Stimulated activated CD8-positive, alpha-beta memory T cell treated with anti-CD3 and anti-CD28 coated beads, Interleukin-12 subunit alpha, Interleukin-12 subunit beta, amount 100 ng/mL, for 1 hour (primary cell): ENCODE results near the gene MEX3A.
"Not testable (repeated sequence)": the region's sequence is repeated elsewhere in the genome, so short reads cannot be mapped to it uniquely, and the experiment has no call there.

Experiments
- DNase-seq: peaks from one replicate; pipeline ENCODE4 v3.0.0-alpha.2; 2020; ENCODE audit warnings: low read depth

MEX3A gene

DNA sequence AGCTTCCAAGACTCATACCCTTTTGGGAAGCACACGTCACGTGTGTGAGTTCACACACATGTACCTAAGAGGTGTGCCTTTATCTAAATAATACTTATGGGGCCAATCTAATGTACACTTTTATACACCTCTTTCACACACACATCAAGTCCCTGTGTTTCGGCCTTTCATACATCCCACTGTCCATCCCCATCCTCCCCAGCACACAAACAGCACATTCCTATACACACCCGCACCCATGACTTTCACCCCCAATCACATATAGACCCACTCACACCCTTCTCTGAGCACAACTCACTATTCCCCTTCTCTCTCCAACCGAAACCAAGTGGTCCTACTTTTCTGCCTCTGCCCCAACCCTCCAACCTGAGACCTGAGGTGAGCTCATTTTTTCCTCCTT, 3.5 kb downstream of the MEX3A start:
- DNase-seq: no peak

DNA sequence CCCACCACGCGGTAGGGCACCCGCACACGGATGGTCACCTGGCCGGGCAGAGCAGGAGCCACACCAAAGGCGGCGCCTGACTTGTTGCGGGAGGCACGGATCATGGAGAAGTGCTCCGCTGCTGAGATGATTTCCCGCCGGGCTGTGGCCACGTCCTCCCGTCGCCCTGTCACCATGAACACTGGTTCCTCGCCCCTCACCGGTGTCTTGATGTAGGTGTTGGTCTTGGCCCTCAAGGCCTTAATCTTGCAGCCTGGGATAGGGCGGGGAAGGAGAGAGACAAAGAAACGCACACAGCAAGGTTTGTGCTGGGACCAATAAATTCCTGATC, 4.9 kb downstream of the MEX3A start:
- no peak for DNase-seq

DNA sequence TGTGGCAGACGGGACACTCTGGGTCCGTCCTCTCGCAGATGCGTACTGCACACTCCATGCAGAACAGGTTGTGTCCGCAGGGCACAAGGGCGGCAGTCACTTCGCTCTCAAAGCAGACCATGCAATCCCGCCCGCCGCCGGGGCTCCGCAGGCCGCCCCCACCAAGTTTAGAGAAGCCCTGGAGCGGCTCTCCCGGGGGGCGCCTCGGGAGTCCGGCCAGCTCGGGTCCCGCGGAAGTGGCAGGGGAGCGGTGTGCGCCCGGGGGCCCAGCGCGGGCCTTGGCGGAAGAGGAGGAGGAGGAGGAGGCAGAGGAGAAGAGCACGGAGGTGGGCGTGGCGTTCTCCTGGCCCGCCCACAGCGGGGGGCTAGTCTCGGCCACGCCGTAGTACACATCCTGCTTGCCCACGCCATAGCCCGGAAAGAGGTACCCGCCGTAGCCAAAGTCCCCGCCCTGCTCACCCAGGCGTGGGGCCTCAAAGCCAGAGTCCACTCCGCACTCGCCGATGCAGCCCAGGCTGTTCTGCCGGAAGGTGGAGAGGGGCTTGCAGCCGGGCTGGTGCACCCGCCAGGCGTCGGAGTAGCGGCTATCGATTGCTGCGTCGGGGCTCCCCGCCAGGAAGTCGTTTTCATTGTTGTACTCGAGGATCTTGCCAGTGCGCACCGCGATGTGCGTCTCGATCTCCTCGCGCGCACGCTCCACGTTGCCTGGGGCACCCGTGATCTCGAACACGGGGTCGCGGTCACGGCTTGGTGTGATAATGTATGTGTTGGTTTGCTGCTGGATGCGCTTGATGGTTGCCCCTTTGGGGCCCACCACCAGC, 5.4 kb downstream of the MEX3A start:
- DNase-seq: no peak

DNA sequence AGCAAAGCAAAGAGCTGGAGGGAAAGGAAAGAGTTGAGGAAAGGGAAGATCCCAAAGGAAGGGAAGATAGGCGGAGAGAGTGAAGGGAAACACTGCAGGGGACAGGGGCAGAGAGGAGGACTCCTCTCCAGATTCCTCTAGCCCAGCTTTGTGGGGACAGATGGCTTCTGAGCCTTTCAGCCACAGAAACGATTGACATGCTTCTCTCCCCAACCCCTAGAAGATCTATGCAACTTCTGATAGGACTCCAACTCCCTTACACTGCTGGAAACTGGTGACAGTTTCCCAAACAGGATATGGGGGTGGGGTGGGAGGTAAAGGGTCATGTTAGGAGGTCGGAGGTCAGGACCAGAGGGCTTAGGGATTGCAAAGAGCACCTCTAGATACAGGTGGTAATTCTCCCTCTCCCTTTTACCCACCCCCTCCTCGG, 6.5 kb downstream of the MEX3A start:
- no peak for DNase-seq

DNA sequence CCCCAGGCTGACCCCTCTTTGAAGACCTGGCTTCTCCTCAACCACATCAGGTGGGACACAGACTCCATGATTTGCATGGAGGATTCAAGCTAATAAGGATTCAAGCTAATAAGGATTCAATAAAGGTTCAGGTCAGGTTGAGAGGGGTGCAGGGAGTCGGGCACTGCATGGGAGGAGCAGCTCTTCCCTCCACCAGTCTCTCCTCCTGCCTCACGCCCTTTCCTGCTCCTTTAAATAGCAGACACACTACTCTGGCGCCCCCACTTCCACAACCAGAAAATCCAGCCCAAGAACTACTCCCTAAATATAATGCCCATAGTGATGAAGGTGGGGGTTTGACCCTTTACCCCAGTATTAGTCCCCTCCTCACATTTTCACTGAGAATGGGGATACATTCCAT, 7.1 kb downstream of the MEX3A start:
- no peak for DNase-seq

DNA sequence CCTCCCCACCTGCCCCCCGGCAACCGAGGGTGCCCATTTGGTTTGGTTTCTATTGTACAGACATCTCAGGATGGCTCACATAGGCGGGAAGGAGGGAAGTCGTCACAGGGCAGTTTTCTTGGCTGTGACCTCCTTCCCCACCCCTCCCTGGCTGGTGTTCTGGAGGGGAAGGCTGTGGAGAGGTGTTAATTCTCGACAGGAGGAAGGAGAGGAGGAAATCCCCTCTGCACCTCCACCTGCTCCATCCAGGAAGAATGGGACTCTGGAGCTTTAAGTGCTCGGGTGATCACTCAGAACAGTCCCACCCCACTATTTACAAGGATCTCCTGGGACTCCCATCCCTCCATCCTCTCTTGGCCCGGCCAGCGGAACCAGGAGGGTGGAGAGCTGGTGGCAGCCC, 7.6 kb downstream of the MEX3A start:
- no peak for DNase-seq

DNA sequence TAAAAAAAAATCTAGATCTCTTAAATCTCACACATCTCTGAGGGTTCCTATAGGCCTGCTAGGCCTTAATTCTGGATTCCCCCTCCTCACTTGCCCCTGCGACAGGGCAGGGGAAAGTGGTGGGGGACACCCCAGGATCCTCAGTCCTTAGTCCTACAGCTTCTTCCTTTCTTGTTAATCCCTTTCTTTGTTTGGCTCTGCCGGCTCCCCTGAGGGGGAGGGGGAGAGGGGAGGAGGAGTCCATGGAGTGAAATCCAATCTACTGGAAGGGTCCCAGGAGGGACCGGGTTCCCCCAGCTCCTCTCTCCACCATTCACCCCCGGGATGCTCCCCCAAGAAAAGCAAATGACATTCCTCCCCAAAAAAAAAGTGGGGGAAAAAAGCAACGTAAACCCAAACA, 8.5 kb downstream of the MEX3A start:
- DNase-seq: no peak

DNA sequence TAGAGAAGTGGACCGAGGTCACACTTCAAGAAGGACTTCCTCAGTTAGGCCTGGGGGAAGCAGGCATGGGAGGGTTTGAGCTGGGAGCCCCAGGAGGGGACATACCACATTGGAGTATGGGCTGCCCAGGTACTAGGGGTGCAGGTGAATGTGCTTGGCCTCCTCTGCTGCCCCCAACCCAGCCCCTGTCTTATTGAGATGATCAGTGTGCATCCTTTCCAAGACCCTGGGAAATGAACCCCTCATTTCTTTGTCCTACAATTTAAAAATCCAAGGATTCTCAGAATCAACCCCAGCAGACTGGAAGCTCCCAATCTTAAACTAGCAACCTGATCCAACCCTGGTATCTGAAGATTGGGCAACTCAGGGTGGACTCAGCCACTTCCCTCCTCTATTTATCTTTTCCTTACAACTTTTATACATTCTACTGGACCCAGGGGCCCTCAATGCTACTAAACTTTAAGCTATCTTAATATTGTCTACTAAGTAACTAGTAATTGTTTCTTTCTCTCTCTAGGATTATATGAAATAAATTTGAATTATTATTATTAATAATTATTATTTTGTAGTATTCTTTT, 9.1 kb downstream of the MEX3A start:
- no peak for DNase-seq

DNA sequence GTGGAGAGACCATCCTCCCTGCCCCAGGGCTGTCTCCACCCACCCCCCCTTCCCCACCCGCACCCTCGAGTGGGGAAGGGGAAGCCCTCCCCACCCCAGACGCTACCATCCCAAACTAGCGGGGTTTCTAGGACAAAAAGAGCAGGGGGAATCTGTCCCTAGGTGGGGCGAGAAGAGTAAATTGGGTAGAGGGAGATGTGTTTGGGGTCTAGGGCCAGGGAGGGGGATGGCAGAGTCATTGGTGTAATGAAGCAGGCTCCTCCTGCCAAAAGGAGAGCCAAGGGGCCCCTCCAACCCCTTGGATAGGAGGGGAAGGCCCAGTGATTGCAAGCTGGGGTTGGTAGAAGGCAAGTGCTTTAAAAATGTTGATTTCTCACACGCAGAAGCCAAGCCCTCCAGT, 10.0 kb downstream of the MEX3A start:
- no peak for DNase-seq

DNA sequence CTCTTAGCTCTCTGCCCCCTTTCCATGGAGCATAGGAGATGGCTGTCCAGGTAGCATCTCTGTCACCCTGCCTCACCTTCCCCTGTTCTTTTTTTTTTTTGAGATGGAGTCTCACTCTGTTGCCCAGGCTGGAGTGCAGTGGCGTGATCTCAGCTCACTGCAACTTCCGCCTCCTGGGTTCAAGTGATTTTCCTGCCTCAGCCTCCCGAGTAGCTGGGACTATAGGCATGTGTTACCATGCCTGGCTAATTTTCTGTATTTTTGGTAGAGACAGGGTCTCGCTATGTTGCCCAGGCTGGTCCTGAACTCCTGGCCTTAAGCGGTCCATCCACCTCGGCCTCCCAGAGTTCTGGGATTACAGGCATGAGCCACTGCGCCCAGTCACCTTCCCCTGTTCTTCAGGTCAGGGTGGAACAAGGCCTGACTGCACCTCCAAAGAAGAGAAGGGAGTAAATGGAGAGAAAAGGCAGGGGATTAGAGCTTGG, 10.9 kb downstream of the MEX3A start:
- not testable (repeated sequence) for DNase-seq

DNA sequence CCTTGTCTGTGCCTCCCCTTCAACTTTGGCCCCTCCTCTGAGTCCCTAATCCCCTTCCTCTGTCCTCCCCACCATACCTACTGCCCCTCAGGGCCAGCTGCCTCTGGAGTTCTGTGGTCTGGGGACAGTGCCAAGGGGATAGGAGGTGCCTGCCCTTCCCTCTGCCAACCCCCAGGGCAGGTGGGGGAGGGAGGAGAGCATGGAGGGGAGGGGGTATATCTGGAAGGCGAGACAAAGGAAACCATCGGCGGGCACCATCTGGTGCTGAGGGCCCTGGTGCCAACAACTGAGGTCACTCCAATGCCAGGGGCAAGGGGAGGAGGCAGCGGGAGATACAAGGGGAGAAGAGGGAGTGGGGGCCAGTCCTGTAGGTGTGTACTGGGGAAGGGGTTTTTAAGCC, 11.7 kb downstream of the MEX3A start:
- no peak for DNase-seq

DNA sequence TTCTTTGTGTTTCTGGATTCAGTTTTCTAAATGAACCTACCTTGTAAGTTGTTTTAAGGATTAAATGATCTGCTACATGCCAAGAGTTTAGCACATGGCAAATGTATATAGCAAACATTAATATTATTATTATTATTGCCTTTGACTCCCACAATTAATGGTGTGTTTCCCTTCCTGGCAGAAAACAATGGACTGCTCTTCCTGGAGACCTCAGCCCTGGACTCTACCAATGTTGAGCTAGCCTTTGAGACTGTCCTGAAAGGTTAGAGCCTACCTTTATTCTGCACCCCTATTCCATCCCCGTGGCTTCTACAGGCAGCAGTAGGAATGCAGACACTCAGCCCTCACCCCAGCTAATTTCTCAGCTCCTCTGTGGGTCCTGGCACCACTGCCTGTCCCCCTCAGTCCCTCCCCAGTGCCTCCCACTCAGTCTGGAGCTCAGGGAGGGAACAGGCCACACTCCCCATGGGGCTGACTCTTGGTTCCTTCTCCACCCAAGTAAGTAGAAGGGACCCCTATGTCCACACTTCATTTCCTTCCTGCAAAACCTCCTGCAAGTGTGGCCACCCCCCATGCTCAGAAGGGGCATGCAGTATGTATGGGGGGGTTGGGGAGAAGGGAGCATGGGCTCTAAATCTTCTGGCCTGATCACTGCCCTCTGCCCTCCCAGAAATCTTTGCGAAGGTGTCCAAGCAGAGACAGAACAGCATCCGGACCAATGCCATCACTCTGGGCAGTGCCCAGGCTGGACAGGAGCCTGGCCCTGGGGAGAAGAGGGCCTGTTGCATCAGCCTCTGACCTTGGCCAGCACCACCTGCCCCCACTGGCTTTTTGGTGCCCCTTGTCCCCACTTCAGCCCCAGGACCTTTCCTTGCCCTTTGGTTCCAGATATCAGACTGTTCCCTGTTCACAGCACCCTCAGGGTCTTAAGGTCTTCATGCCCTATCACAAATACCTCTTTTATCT, 12.5 kb downstream of the MEX3A start:
- no peak for DNase-seq

DNA sequence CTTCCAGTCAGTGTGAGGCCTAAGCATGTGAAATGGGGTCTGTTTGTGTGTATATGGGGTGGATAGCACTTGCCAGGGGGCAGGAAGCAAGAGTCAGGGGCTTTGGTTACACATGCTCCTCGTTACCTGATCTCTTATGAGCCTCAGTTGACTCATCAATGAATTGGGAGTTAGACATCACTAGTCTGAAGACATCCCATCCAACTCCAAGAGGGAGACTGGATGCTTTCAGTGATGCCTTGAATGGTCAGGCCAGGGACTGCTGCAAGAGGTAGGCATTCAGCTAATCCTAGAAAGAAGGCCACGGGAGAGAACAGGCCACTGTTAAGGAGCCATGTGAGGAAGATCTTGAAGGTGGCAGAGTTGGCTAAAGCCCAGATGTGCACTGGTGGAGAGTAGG, 15.0 kb downstream of the MEX3A start:
- no peak for DNase-seq

DNA sequence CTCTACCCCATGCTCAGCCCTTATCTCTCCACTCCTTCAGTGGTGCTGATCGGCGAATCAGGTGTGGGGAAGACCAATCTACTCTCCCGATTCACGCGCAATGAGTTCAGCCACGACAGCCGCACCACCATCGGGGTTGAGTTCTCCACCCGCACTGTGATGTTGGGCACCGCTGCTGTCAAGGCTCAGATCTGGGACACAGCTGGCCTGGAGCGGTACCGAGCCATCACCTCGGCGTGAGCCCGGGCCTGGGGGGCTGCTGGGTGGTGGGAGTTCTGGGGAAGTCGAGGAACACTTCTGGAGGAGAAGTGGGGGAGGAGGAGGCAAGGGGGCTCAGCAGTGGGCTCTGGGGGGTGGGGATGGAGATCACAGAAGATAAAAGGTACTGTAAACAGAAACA, 16.4 kb downstream of the MEX3A start:
- no peak for DNase-seq

DNA sequence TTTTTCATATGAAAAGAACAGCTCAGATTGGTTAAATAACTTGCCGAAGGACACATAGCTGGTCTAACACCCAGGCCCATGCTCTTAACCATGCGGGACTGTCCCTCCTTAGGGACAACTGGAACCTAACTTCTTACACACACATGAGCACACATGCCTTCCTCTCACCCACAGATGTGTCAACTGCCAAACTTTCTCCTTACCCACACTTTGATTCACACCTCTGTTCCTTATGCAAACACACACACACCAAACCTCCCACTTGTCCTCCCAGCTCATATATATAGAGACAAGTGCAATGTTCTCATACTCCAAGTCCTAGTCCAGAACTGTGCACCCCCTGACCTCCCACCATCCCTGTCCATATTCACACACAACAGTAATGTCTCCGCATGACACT, 17.1 kb downstream of the MEX3A start:
- DNase-seq: no peak

DNA sequence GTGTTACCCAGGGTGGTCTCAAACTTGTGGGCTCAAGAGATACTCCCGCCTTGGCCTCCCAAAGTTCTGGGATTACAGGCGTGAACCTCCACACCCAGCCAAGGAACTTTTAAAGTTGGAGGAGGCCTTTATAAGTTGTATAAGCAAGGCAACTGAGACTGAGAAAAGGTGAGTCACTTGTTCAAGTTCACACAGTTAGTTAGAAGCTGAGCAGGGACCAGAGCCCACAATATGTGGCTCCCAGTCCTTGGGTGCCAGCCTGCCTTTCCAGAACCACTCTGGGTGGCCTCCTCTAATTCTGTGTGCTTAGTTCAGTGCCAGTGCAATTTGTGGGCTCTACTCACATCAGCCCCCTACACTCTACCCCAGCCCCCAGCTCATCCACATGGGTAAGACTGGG, 17.6 kb downstream of the MEX3A start:
- DNase-seq: no peak

DNA sequence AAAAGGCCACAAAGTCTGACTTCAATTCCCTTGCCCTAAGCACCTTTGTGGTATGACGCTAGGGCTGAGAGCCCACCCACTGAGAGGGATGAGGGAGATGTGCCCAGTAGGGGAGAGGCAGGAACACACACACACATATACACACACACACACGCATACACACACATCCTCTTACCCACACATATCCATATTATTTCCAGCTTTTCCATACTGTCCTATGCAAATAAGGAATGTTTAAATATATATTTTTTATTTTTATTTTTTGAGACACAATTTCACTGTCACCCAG, 18.3 kb downstream of the MEX3A start:
- no peak for DNase-seq

DNA sequence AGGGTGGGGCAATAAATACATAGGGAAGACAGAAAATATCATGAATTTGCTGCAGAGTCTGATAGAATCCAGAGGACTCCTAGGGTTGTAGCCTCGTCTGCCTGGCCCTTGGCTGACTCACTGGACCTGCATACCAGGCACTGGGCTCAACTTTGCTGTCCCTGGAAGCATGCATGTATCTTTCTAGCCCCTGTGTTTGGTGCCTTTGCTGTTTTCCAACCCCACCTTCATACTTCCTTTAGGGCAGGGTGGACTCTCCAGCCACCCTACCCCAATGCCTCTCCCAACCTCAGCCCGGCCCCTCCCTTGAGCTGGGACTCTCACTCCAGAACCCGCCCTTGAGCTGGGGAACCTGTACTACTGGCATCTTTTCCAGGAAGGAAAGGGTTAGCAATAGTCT, 20.1 kb downstream of the MEX3A start:
- DNase-seq: no peak

DNA sequence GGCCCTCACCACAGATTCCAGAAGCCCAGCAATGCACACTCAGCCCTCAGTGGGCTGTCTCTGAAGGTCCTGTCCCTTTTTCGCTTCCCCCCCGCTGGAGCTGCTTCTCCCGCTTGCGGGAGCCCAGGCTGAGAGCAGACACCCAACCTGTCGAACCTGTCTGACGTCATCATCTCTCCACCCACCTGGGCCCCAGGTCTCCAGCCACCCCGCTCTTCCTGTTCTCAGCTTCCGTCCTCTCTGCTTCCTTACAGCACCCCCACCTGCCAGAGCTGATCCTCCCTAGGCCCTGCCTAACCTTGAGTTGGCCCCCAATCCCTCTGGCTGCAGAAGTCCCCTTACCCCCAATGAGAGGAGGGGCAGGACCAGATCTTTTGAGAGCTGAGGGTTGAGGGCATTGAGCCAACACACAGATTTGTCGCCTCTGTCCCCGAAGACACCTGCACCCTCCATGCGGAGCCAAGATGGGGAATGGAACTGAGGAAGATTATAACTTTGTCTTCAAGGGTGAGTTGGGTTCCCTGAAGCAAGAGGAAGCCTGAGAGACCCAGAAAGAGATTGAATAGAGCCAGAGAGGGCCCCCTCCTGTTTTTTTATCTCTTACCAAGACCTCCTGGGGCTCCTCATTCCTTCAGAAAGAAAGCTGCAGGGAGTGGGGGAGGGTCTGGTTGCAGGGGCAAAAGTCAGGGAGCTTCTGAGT, 21.2 kb downstream of the MEX3A start, which contains the start of gene RAB25:
Gene RAB25 (plus strand): TSS at position 224 of the 700 bp plus-strand sequence. CDS start 241 bp downstream, at position 465.
- no peak for DNase-seq

DNA sequence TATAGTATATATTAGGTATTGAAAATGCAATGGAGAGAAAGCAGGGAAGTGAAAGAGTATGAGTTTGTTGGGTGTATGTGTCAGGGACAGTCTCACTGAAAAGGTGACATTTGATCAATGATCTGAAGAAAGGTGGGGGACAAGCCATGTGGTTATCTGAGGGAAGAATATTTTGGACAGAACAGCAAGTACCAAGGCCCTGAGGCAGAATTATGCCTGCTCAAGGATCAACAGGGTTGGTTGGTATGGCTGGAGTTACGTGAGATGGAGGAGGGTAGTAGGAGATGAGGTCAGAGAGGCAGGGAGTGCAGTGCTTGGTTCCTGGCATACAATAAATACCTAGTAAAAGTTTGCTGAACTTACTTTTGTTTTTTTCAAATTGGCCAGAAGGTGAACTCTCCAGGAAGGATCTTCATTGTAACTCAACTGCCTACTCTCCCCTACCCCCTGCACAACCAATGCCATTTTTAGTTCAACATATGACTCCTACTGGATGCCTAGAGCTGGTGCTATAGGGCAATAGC, 25.9 kb downstream of the MEX3A start:
- DNase-seq: no peak

DNA sequence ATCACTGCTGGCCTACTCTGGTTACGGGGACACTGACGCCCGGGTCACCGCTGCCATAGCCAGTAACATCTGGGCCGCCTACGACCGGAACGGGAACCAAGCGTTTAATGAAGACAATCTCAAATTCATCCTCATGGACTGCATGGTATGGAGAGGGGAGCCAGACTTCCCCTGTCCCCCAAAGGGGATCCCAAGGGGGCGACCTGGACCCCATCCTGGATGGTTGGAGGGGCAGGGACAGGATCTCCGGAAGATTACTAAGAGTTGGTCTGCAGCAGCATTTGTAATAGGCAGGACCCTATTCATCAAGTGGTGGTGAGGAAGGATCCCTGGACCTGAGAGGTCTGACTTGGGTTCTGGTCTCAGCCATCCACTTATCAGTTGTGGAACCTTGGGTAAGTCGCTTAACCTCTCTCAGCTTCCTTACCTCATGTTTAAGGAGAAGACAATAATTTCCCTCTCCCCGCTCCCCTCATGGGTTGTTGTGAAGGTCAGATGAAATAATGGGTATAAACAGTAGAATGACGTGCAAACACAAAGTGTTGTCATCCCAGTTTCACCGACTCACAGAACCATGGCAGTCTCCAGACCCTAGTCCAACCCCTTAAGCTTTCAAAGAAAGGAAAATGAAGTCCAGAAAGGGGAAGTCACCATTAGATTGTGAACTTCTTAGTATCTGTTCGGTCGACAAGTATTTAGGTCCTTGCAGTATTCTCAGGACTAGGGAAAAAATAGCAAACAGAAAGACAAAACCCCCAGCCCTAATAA, 26.8 kb downstream of the MEX3A start:
- no peak for DNase-seq
